ENCODE data around the gene EXOC6B. TPM values are rescaled to one million over a fixed set of nuclear protein-coding genes. Genes with fewer than 3 reads are reported as not detected.

EXOC6B gene
- total RNA-seq, 1 experiment from 2014 or later: 40.1 TPM

DNA sequence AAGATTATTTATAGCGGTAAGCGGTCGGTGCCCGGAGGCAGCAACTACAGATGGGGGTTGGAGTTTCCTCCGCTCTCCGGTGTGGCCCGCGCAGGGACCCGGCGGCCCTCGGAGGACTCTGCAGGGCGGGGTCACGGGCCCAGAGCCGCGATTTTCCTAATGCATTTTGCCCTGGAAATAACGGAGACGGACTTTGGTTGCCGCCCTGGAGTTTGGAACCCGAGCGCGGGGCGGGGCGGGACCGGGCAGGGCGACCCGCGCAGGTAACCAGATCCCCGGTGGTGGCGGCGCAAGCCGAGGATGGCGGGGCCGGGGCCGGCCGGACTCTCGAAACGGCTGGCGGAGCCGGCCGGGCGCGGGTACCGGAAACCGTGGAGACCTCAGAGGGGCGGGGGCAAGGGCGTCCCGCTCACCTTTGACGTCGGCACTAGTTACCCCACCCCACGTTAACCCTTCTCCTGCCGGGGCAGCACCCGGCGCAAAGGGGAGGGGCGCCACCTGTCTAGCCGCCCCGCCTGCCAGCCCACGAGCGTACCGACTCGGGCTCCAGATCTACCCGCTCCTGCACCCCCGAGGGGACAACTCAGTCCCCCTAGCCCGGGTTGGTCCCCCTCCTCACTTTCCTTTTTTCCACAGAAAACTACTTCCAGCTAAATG lies 681.1 kb downstream of the EXOC6B start:
- peak; percentile 89 for DNase-seq
- no peak overlapping the region for H2BK120ac ChIP-seq (ENCODE audit: low read depth, low read length, poor library complexity, severe bottlenecking)
- no peak overlapping the region for H3K23ac ChIP-seq (ENCODE audit: insufficient read length, low read depth, low read length)
- peaks cover 34% of the 10 kb centered on the region for H3K23me2 ChIP-seq (ENCODE audit: insufficient read length, low read depth, low read length, poor library complexity, severe bottlenecking)
- H3K27ac Mint-ChIP-seq: no peak overlapping the region
- WGBS (ENCODE audit: extremely low coverage, insufficient read length, low lambda C conversion rate): no CpG with 5 or more reads among the region's 63 CpGs
- no peak overlapping the region for H3K27ac ChIP-seq (ENCODE audit: insufficient read length, low read depth, low read length)
- H2BK12ac ChIP-seq (ENCODE audit: insufficient read length, low read depth, low read length): no peak overlapping the region
- H3K79me1 ChIP-seq (ENCODE audit: insufficient read depth, low read depth, low read length, poor library complexity, severe bottlenecking): no peaks in the 10 kb centered on the region
- H3K4me3 Mint-ChIP-seq: peak overlapping the region; percentile 62 to 79
- H2AFZ ChIP-seq (ENCODE audit: low read length): no peak overlapping the region
- H3K9ac ChIP-seq (ENCODE audit: extremely low read depth, insufficient read length, low read length): no peak overlapping the region
- peak overlapping the region; percentile 87 for H3K4me2 ChIP-seq (ENCODE audit: insufficient read depth, insufficient read length, low read length)
- TF ChIP-seq, protein P1, sequence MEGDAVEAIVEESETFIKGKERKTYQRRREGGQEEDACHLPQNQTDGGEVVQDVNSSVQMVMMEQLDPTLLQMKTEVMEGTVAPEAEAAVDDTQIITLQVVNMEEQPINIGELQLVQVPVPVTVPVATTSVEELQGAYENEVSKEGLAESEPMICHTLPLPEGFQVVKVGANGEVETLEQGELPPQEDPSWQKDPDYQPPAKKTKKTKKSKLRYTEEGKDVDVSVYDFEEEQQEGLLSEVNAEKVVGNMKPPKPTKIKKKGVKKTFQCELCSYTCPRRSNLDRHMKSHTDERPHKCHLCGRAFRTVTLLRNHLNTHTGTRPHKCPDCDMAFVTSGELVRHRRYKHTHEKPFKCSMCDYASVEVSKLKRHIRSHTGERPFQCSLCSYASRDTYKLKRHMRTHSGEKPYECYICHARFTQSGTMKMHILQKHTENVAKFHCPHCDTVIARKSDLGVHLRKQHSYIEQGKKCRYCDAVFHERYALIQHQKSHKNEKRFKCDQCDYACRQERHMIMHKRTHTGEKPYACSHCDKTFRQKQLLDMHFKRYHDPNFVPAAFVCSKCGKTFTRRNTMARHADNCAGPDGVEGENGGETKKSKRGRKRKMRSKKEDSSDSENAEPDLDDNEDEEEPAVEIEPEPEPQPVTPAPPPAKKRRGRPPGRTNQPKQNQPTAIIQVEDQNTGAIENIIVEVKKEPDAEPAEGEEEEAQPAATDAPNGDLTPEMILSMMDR (conservative IDR thresholded peaks at IDR 0.05): no peak
- no peak overlapping the region for H2BK5ac ChIP-seq (ENCODE audit: insufficient read length, low read length)
- no peak overlapping the region for H3K18ac ChIP-seq (ENCODE audit: insufficient read length, low read depth, low read length)
- H3K9me3 ChIP-seq (ENCODE audit: control insufficient read depth, low read depth, low read length): no peaks in the 10 kb centered on the region
- no peak overlapping the region for H3T11ph ChIP-seq (ENCODE audit: low read length)
- H2AK5ac ChIP-seq (ENCODE audit: insufficient read length, low read length): no peak overlapping the region
- no peaks in the 10 kb centered on the region for H3K79me2 ChIP-seq (ENCODE audit: insufficient read depth, low read length)
- H3K9me3 Mint-ChIP-seq: peaks cover 0 to 8% of the 10 kb centered on the region in 2 experiments; a peak in 3 of 5 replicates
- no peak overlapping the region for H3K4ac ChIP-seq (ENCODE audit: low read depth, low read length)
- H2BK20ac ChIP-seq (ENCODE audit: low read depth, low read length, poor library complexity, severe bottlenecking): no peak overlapping the region
- no peak overlapping the region for H2BK15ac ChIP-seq (ENCODE audit: low read depth, low read length)
- H3K36me3 Mint-ChIP-seq (ENCODE audit: insufficient read depth in 1 of 3, low read depth in 3 of 3): no peaks in the 10 kb centered on the region
- peaks cover 73% of the 10 kb centered on the region for H3K27me3 ChIP-seq (ENCODE audit: insufficient read depth, low read length)
- H3K56ac ChIP-seq (ENCODE audit: insufficient read length, low read depth, low read length): no peak overlapping the region
- H4K8ac ChIP-seq (replicated peaks; ENCODE audit: insufficient read length, low read depth, low read length): no peak overlapping the region
- H4K20me1 ChIP-seq (ENCODE audit: control insufficient read depth, insufficient read depth, insufficient read length): no peaks in the 10 kb centered on the region
- H3K4me1 ChIP-seq (ENCODE audit: insufficient read depth, low read length): no peaks in the 10 kb centered on the region; the same call in 1 of the 2 replicates
- no peak overlapping the region for H3K14ac ChIP-seq (ENCODE audit: insufficient read depth, low read length)
- peaks cover 96% of the 10 kb centered on the region for H3K27me3 Mint-ChIP-seq (ENCODE audit: low read depth)
- H3K4me1 Mint-ChIP-seq: peaks cover 32 to 54% of the 10 kb centered on the region in 2 experiments
- H4K91ac ChIP-seq (ENCODE audit: insufficient read length, low read depth, low read length): no peak overlapping the region
- H4K5ac ChIP-seq (ENCODE audit: insufficient read length, low read depth, low read length): no peak overlapping the region
